Pancreas (tissue), 10 donors: ENCODE results near the gene MRPS9. TPM values are rescaled to one million over a fixed set of nuclear protein-coding genes. Genes with fewer than 3 reads are reported as not detected.

Experiments
- ATAC-seq, 4 donors: fragments of 200-7000 bp; cut with Tn5 transposase; one replicate each; pipeline versions ENCODE4 v1.8.0 to v1.9.1; 2020; ENCODE audit warnings: mild to moderate bottlenecking in 4 of 4, moderate library complexity in 4 of 4
- DNase-seq, 6 donors: peaks; one replicate each; pipeline ENCODE4 v3.0.0-alpha.2; 2020
- FAIRE-seq: peaks from 2 replicates; lab custom pipeline; 2012; peaks lifted over from hg19 to GRCh38; lab: Jason Lieb, UNC
- H3K27ac ChIP-seq, 4 donors: fragments of 200-600 bp; sonication (generic); 1 replicate in 3 of 4; 2 replicates in 1 of 4; pipeline versions ENCODE4 v1.5.0 to v1.8.0; 2020
- H3K27me3 ChIP-seq, 4 donors: fragments of 200-600 bp; one replicate each; pipeline ENCODE4 v1.8.0; 2021
- H3K36me3 ChIP-seq, 3 donors: fragments of 200-600 bp; sonication (generic) in 1 of 3; one replicate each; pipeline versions ENCODE4 v1.5.0 to v1.8.0; 2020 to 2021
- H3K4me1 ChIP-seq, 3 donors: fragments of 200-600 bp; one replicate each; pipeline ENCODE4 v1.8.0; 2021
- H3K4me3 ChIP-seq, 4 donors: fragments of 200-600 bp; sonication (generic) in 2 of 4; one replicate each; pipeline versions ENCODE4 v1.5.0 to v1.8.0; 2020 to 2021
- H3K9me3 ChIP-seq, 4 donors: fragments of 200-600 bp; one replicate each; pipeline ENCODE4 v1.8.0; 2021
- WGBS, 2 donors: extraction: QIAGEN DNeasy Blood & Tissue Kit; methylation state at CpG; one replicate each; pipeline ENCODE4 v1.1.7; 2013; 5-methylcytosine and 5-hydroxymethylcytosine counted together
- intact Hi-C, 3 donors: fragments of 100-400 bp; cut with DNase I; formaldehyde crosslinking; loops; one replicate each; pipeline versions ENCODE4 v1.11.1 to v1.14.2; 2022
- polyA plus RNA-seq, 2 donors: library from polyadenylated mRNA; stranded (reverse); fragments of 200-250 nt; gene quantifications; one replicate each; pipeline ENCODE4 v1.2.3, GENCODE V29; 2013
- total RNA-seq, 6 donors: library from RNA; stranded (reverse); fragmentation: NEBNext Ultra II Directional in 4 of 6; extraction: Animal tissue kit (Norgen Biotek cat#: 25700) in 4 of 6; gene quantifications; one replicate each; pipeline versions ENCODE4 v1.2.1 to v1.2.4, GENCODE V29; 2021 to 2023
- TF ChIP-seq, protein P1 (sequence below), 4 donors: fragments of 200-600 bp; sonication (generic) in 3 of 4; IDR thresholded peaks; one replicate each; pipeline versions ENCODE4 v1.5.0 to v1.8.0; 2021; ENCODE audit warnings: antibody characterized with exemption in 4 of 4
- donor health status: healthy with polysubstance abuse.
- donor health status: DM: no; HTN: no; CAD: no; lungs with moderate emphysema.
- donor health status: DM: no; HTN: no; CAD: no.
- donor health status: control.
- donor health status: control.
- donor health status: Bipolar disorder and iron deficiency.
- donor health status: DM: yes; HTN: yes; CAD: no.
- donor health status: DM: no; HTN: no; CAD: no.
- donor health status: DM: no; HTN: no; CAD: no.
- donor health status: DM: yes; HTN: yes; CAD: no.

Gene MRPS9
- total and polyA plus RNA-seq, 8 donors: 8.8 to 23.6 (median 11.2) TPM

DNA sequence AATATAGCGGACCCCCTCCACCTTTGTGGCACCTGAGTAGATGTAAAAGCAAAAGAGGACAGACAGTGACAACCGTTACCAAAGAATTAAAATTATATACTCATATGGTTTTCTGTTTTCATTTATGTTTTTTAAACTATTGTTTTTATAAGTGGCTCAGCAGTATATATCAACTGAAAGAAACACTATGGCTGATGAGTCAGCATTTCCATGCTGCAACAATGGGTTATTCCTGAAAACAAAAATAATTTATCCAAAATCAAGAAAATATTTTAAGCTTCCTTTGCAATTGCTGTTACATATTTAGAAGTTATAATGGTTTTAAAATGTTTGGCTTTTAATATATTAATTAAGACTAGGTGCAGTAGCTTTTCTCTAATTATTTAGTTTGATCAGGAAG lies 17.7 kb downstream of the MRPS9 start:
- no peaks in the 10 kb centered on the region for H3K27me3 ChIP-seq
- ATAC-seq (no peak), FAIRE-seq (no peak), DNase-seq (no peak)
- H3K4me1 ChIP-seq: peaks cover 7 to 8% (median 7%) of the 10 kb centered on the region in 3 donors
- no peaks in the 10 kb centered on the region for H3K36me3 ChIP-seq
- no peaks in the 10 kb centered on the region for H3K9me3 ChIP-seq
- H3K4me3 ChIP-seq: no peak overlapping the region
- TF ChIP-seq, protein P1, sequence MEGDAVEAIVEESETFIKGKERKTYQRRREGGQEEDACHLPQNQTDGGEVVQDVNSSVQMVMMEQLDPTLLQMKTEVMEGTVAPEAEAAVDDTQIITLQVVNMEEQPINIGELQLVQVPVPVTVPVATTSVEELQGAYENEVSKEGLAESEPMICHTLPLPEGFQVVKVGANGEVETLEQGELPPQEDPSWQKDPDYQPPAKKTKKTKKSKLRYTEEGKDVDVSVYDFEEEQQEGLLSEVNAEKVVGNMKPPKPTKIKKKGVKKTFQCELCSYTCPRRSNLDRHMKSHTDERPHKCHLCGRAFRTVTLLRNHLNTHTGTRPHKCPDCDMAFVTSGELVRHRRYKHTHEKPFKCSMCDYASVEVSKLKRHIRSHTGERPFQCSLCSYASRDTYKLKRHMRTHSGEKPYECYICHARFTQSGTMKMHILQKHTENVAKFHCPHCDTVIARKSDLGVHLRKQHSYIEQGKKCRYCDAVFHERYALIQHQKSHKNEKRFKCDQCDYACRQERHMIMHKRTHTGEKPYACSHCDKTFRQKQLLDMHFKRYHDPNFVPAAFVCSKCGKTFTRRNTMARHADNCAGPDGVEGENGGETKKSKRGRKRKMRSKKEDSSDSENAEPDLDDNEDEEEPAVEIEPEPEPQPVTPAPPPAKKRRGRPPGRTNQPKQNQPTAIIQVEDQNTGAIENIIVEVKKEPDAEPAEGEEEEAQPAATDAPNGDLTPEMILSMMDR (IDR thresholded peaks at IDR 0.05): no peak
- intact Hi-C loops: no loop called here
- H3K27ac ChIP-seq: no peak overlapping the region
- 69 to 78% methylated on average over 2 of the region's 2 CpGs for WGBS, 2 donors

DNA sequence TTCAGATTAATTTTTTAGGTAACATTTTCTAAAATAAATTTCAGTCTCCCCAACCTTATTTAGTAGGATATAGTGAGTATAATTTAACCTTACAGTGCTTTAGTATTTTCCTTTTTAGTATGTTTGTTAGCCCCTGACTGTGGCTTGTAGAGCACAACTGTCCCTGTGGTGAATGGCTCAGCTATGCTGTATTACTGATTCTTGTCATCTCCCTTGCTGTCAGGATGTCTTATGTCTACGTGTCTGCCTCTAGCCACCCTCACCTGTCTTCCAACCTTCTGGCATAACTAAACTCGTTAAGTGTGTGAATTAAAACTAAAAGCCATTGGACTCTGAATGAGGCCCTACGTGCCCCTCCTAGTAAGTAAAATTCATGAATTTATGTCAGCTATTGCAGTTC lies 18.4 kb downstream of the MRPS9 start:
- DNase-seq (no peak), ATAC-seq (no peak), FAIRE-seq (no peak)
- Histone ChIP-seq H3K27me3 (no peaks in the 10 kb centered on the region), H3K4me3 (no peak overlapping the region), H3K4me1 (peaks cover 7 to 8% (median 7%) of the 10 kb centered on the region in 3 donors), H3K36me3 (no peaks in the 10 kb centered on the region), H3K27ac (no peak overlapping the region), H3K9me3 (no peaks in the 10 kb centered on the region)
- WGBS, 2 donors: 82 to 84% methylated on average over 3 of the region's 3 CpGs
- intact Hi-C loops: no loop called here
- TF ChIP-seq, protein P1 (IDR thresholded peaks at IDR 0.05): no peak

DNA sequence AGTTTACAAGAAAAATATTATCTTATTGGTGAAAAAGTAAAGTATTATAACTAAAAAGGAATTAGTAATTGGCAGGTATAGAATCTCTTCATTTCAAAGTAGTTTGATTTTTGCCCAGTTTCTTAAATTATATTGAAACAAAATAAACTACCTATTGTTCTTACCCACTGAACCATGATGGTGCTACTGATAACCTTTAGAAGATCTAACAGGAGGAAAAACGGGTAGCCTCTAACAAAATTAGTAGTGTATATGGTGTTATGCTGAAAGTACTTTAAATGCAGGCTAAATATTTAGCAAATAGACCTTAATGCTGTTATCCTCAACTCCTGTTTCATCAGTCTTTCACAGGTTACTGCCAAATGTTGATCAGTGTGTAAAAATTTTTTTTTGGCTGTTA lies 19.1 kb downstream of the MRPS9 start:
- intact Hi-C loops: no loop called here
- Histone ChIP-seq H3K27me3 (no peaks in the 10 kb centered on the region), H3K27ac (no peak overlapping the region), H3K9me3 (no peaks in the 10 kb centered on the region), H3K4me1 (peaks cover 5 to 7% (median 7%) of the 10 kb centered on the region in 3 donors), H3K4me3 (no peak overlapping the region), H3K36me3 (no peaks in the 10 kb centered on the region)
- FAIRE-seq (no peak), DNase-seq (no peak), ATAC-seq (no peak)
- WGBS, 2 donors: 73 to 85% methylated on average over 1 of the region's 1 CpG
- TF ChIP-seq, protein P1 (IDR thresholded peaks at IDR 0.05): no peak

DNA sequence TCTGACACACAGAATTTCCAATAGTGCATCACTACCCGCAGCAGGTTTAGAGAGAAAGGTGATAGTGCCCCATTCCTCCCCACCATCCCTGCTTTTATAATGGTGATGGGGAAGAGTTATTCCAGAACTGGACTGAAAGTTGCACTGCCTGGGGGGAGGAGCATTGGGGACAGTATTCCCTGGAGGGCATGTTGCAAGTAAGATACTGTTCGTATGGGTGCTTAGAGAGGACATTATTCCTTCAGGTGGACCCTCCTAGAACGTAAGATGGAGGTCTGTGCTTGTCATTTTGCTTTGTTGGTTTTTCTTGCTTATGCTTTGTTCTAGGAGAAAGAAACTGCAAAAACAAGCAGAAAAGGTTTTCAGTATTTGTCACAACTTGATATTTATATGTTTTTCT lies 23.7 kb downstream of the MRPS9 start:
- intact Hi-C loops: no loop called here
- no peak overlapping the region for H3K4me3 ChIP-seq
- TF ChIP-seq, protein P1 (IDR thresholded peaks at IDR 0.05): no peak
- no peaks in the 10 kb centered on the region for H3K27me3 ChIP-seq
- ATAC-seq (no peak), FAIRE-seq (no peak), DNase-seq (no peak)
- WGBS, 2 donors: 93 to 96% methylated on average over 3 of the region's 3 CpGs
- H3K36me3 ChIP-seq: peaks cover 0 to 9% (median 0%) of the 10 kb centered on the region in 3 donors
- no peaks in the 10 kb centered on the region for H3K9me3 ChIP-seq
- H3K27ac ChIP-seq: no peak overlapping the region
- no peaks in the 10 kb centered on the region for H3K4me1 ChIP-seq

DNA sequence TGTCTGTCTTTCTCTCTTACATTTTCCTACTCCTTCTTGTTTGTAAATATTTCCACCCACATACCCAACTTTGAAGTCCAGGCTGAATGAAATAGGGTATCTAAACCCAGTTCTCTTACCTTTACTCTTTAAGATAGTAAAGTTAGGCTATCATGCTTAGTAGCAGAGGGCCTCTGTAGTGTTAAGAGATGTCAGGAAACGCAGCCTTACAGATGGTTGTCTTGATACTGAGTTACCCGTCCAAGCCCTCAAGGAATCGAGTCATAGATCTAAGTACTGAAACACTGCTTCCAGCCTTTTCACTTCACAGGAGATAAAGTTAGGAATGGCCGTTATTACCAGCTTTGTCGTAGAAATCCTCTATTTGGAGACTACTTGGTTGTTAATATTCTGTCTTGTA lies 24.3 kb downstream of the MRPS9 start:
- 93% methylated on average over 5 of the region's 5 CpGs for WGBS, 2 donors
- TF ChIP-seq, protein P1 (IDR thresholded peaks at IDR 0.05): no peak
- H3K4me3 ChIP-seq: no peak overlapping the region
- no peaks in the 10 kb centered on the region for H3K4me1 ChIP-seq
- no peaks in the 10 kb centered on the region for H3K9me3 ChIP-seq
- no peak for ATAC-seq
- peaks cover 0 to 9% (median 0%) of the 10 kb centered on the region in 3 donors for H3K36me3 ChIP-seq
- FAIRE-seq: no peak
- H3K27me3 ChIP-seq: no peaks in the 10 kb centered on the region
- no peak for DNase-seq
- no peak overlapping the region for H3K27ac ChIP-seq
- intact Hi-C loops: no loop called here
